ENCODE measurements around the gene FAM3B.

GRCh38 chr21:41405321-41405720 is 88.7 kb downstream of the FAM3B start:
- no peak for TF ChIP-seq CTCF (IDR thresholded peaks at IDR 0.05; ENCODE audit: poor library complexity)
- TF ChIP-seq EZH2 (IDR thresholded peaks at IDR 0.05; ENCODE audit: borderline replicate concordance): no peak
- TF ChIP-seq EZH2phosphoT487 (IDR thresholded peaks at IDR 0.05; ENCODE audit: low read depth, severe bottlenecking, unreplicated experiment): no peak
